Epithelial cell of proximal tubule (primary cell): Measurements from ENCODE around the gene CMTM8. TPM values are rescaled to one million over a fixed set of nuclear protein-coding genes. Genes with fewer than 3 reads are reported as not detected.

Experiments
- DNase-seq: peaks from one replicate; pipeline ENCODE4 v3.0.0-alpha.2; 2011; ENCODE audit warnings: low read depth
- H3K4me3 ChIP-seq: 2 replicates; pipeline ENCODE4 v1.5.1; 2011; ENCODE audit warnings: low read depth, mild to moderate bottlenecking, low read length
- CTCF ChIP-seq: conservative IDR thresholded peaks from 2 replicates; pipeline ENCODE4 v1.5.1; 2012; ENCODE audit warnings: low read depth, mild to moderate bottlenecking, low read length
- total RNA-seq: library from RNA; depleted of rRNA; stranded (reverse); fragments of >200 nt; gene quantifications from 2 replicates; pipeline ENCODE4 v1.2.3, GENCODE V29; 2015

The CMTM8 gene
- total RNA-seq, 1 donor from 2014 or later: 9.2 TPM

- TF ChIP-seq CTCF: no peak
- H3K4me3 ChIP-seq: no peak overlapping the region
- DNase-seq: no peak
Observed at GRCh38 chr3:32355751-32356291, 117.3 kb downstream of the CMTM8 start.

GRCh38 chr3:32359766-32360492, 121.4 kb downstream of the CMTM8 start:
- H3K4me3 ChIP-seq: no peak overlapping the region
- no peak for DNase-seq
- TF ChIP-seq CTCF: no peak

- no peak for DNase-seq
- TF ChIP-seq CTCF: no peak
- H3K4me3 ChIP-seq: no peak overlapping the region
Observed at GRCh38 chr3:32360493-32360827, 122.0 kb downstream of the CMTM8 start.

GRCh38 chr3:32366638-32367397, 128.3 kb downstream of the CMTM8 start:
- TF ChIP-seq CTCF: no peak
- no peak overlapping the region for H3K4me3 ChIP-seq
- DNase-seq: no peak

GRCh38 chr3:32367442-32367841, 129.0 kb downstream of the CMTM8 start:
- TF ChIP-seq CTCF: no peak
- DNase-seq: no peak

GRCh38 chr3:32371461-32372212, 133.2 kb downstream of the CMTM8 start:
- TF ChIP-seq CTCF: no peak
- no peak overlapping the region for H3K4me3 ChIP-seq
- no peak for DNase-seq

More at GRCh38 chr3:32367442-32367841, 129.0 kb downstream of the CMTM8 start:
- no peak overlapping the region for H3K4me3 ChIP-seq
